K562 (cell line): ENCODE data around the gene LCTL. TPM values are rescaled to one million over a fixed set of nuclear protein-coding genes. Genes with fewer than 3 reads are reported as not detected.
"Not testable (repeated sequence)": the region's sequence is repeated elsewhere in the genome, so short reads cannot be mapped to it uniquely, and the experiment has no call there.

Source experiments
- ATAC-seq: fragments of 200-7000 bp; cut with Tn5 transposase; 3 replicates; pipeline ENCODE4 v1.9.1; 2020; ENCODE audit warnings: moderate library complexity
- BruUV-seq: library from RNA; stranded (reverse); fragments of 400-500 nt; replicated peaks from 2 replicates; lab custom pipeline; 2021; lab: Mats Ljungman, UMichigan
- CTCF ChIA-PET: fragments of 300-600 bp; formaldehyde crosslinking; extraction: SDS; loops from one replicate; lab custom pipeline; 2021; ENCODE audit warnings: low intra/inter-chr PET ratio; lab: Yijun Ruan, JAX
- POLR2A ChIA-PET: fragments of 300-600, 350-650 bp; sonication (Branson Sonifier 250); formaldehyde crosslinking; extraction: SDS; loops from one replicate; lab custom pipeline; 2021; ENCODE audit warnings: antibody characterized with exemption, inconsistent platforms; lab: Yijun Ruan, JAX
- DNase-seq, 4 experiments: peaks; one replicate each; pipeline versions ENCODE4 v3.0.0 to v3.0.0-alpha.2; 2011 to 2018; ENCODE audit warnings: low spot score in 3 of 4, mixed read lengths in 3 of 4; ENCODE audit errors: extremely low read depth in 1 of 4
- FAIRE-seq: peaks from 2 replicates; lab custom pipeline; 2011; peaks lifted over from hg19 to GRCh38; lab: Jason Lieb, UNC
- H2AFZ ChIP-seq: 2 replicates; pipeline ENCODE4 v1.6.0; 2011; ENCODE audit warnings: low read depth, low read length, control low read depth, inconsistent platforms
- H3K27ac ChIP-seq: fragments of 200-600 bp; 3 replicates; pipeline ENCODE4 v1.8.0; 2011; ENCODE audit warnings: low read depth, mild to moderate bottlenecking, control low read depth, inconsistent platforms, low read length, moderate library complexity, mixed read lengths; ENCODE audit errors: extremely low read depth
- H3K27me3 ChIP-seq, 2 experiments: fragments of 300-600 bp in 1 of 2; 2 replicates in 1 of 2; 3 replicates in 1 of 2; pipeline versions ENCODE4 v1.6.0 to v1.8.0; 2011; ENCODE audit warnings: inconsistent platforms in 2 of 2, low read length in 2 of 2, mild to moderate bottlenecking in 1 of 2, mixed read lengths in 1 of 2, moderate library complexity in 1 of 2; ENCODE audit not compliant: control insufficient read depth in 2 of 2, insufficient read depth in 2 of 2
- H3K36me3 ChIP-seq: fragments of 300-600 bp; 3 replicates; pipeline ENCODE4 v1.8.0; 2011; ENCODE audit warnings: mild to moderate bottlenecking, low read length, inconsistent platforms; ENCODE audit not compliant: control insufficient read depth, insufficient read depth
- H3K4me1 ChIP-seq, 2 experiments: fragments of 200-600 bp in 1 of 2; replicated peaks in 1 of 2; 2 replicates in 1 of 2; 3 replicates in 1 of 2; pipeline versions ENCODE4 v1.5.1 to v1.8.0; 2011; ENCODE audit warnings: inconsistent platforms in 2 of 2, low read length in 2 of 2, mild to moderate bottlenecking in 1 of 2, mixed read lengths in 1 of 2, moderate library complexity in 1 of 2; ENCODE audit not compliant: control insufficient read depth in 2 of 2, insufficient read depth in 2 of 2
- H3K4me2 ChIP-seq: 2 replicates; pipeline ENCODE4 v1.6.1; 2011; ENCODE audit warnings: low read length, control low read depth, inconsistent platforms, mixed read lengths; ENCODE audit not compliant: insufficient read depth
- H3K4me3 ChIP-seq: fragments of 200-600 bp; sonication (generic), shearing (Covaris generic); 2 replicates; pipeline ENCODE4 v1.5.1; 2016; ENCODE audit warnings: control low read depth, inconsistent platforms
- H3K79me2 ChIP-seq: fragments of 200-600 bp; 3 replicates; pipeline ENCODE4 v1.8.0; 2011; ENCODE audit warnings: low read length, inconsistent platforms; ENCODE audit not compliant: control insufficient read depth, insufficient read depth
- H3K9ac ChIP-seq, 2 experiments: 2 replicates each; pipeline versions ENCODE4 v1.6.0 to v1.6.1; 2011; ENCODE audit warnings: low read depth in 2 of 2, low read length in 2 of 2, control low read depth in 1 of 2, inconsistent platforms in 1 of 2, mild to moderate bottlenecking in 1 of 2, mixed read lengths in 1 of 2; ENCODE audit not compliant: insufficient read depth in 1 of 2
- H3K9me1 ChIP-seq: one replicate; pipeline ENCODE4 v1.6.0; 2011; ENCODE audit warnings: inconsistent platforms, mild to moderate bottlenecking, low read length, moderate library complexity; ENCODE audit not compliant: control insufficient read depth, insufficient read depth
- H3K9me3 ChIP-seq: replicated peaks from 2 replicates; pipeline ENCODE4 v1.5.1; 2011; ENCODE audit warnings: low read depth, low read length, inconsistent platforms; ENCODE audit not compliant: control insufficient read depth, insufficient read depth
- H4K20me1 ChIP-seq: replicated peaks from 2 replicates; pipeline ENCODE4 v1.6.1; 2011; ENCODE audit warnings: low read length, inconsistent platforms, mixed read lengths; ENCODE audit not compliant: control insufficient read depth, insufficient read depth
- PRDM10 ChIP-seq: fragments of 450-650 bp; IDR thresholded peaks from 2 replicates; pipeline ENCODE4 v1.6.1; 2018; ENCODE audit not compliant: partially characterized antibody
- RBFOX2 ChIP-seq: fragments of 200-400 bp; formaldehyde crosslinking; IDR thresholded peaks from 2 replicates; pipeline ENCODE4 v1.6.1; 2017; ENCODE audit warnings: low read depth, mild to moderate bottlenecking, low read length, moderate library complexity
- WGBS: fragments of 100-300 bp; shearing (Covaris generic); methylation state at CpG from one replicate; pipeline ENCODE4 v1.1.6; 2016; ENCODE audit warnings: low coverage, mixed read lengths; ENCODE audit not compliant: insufficient coverage; ENCODE audit errors: missing lambda C conversion rate; 5-methylcytosine and 5-hydroxymethylcytosine counted together
- in situ Hi-C: fragments of 300-500 bp; cut with MboI; formaldehyde crosslinking; loops from 4 replicates; pipeline ENCODE4 v1.15.0; 2018; ENCODE audit warnings: inconsistent platforms, mixed read lengths
- intact Hi-C: fragments of 100-400 bp; cut with micrococcal nuclease; formaldehyde crosslinking; loops from 2 replicates; pipeline ENCODE4 v1.14.2; 2022
- polyA plus RNA-seq, 8 experiments: library from polyadenylated mRNA; depleted of rRNA in 4 of 8; stranded (reverse) in 5 of 8; unstranded in 3 of 8; fragments of >200 nt; fragmentation: Nextera tagmentation in 2 of 8; fragmentation: Illumina TruSeq in 1 of 8; extraction: Ambion mirVana in 2 of 8; extraction: Trizol in 1 of 8; gene quantifications; 2 replicates each; pipeline versions ENCODE4 v1.2.1 to v1.2.3, GENCODE V29; 2011 to 2014; ENCODE audit warnings: inconsistent platforms in 1 of 8, missing spikeins in 1 of 8
- total RNA-seq, 7 experiments: library from RNA; depleted of rRNA in 6 of 7; stranded (reverse); fragments of >200 nt in 6 of 7; fragmentation: Illumina TruSeq in 2 of 7; extraction: Trizol in 2 of 7; gene quantifications; 2 replicates each; pipeline versions ENCODE4 v1.2.1 to v1.2.3, GENCODE V29; 2011 to 2021; ENCODE audit warnings: low replicate concordance in 1 of 7

LCTL gene
- total and polyA plus RNA-seq, 9 of the 15 experiments (the other 6 are each of a cell fraction or from before 2014, with no cell fraction given) = 0.08 to 0.31 (median 0.17) TPM; not detected in 6

- TF ChIP-seq PRDM10 (peak; percentile 42), RBFOX2 (peak; percentile 20; the same call in 1 of the 2 replicates)
- H3K9me1 ChIP-seq, in situ Hi-C loops, DNase-seq, H2AFZ ChIP-seq, CTCF ChIA-PET, FAIRE-seq, H3K4me3 ChIP-seq, ATAC-seq, H3K4me2 ChIP-seq, BruUV-seq, H3K27me3 ChIP-seq, intact Hi-C loops, H3K9me3 ChIP-seq: not testable (repeated sequence)
- peaks cover 40% of the 10 kb centered on the region for H4K20me1 ChIP-seq
- 0 out of 3 replicates have a peak overlapping the region, but pooled peaks have one; percentile 23 for H3K27ac ChIP-seq
- H3K36me3 ChIP-seq = peaks cover 78% of the 10 kb centered on the region
- H3K79me2 ChIP-seq = peaks cover 77% of the 10 kb centered on the region
- POLR2A ChIA-PET = interaction anchor here (1.2 to 2.3 kb wide), 2 partner anchors 9 to 188 kb away, joined by 4 to 7 read pairs; no protein-coding TSS in a partner anchor
- H3K9ac ChIP-seq = peak overlapping the region in 1 of 2 experiments; percentile 23; a peak in 1 of 4 replicates
- peaks cover 5 to 13% of the 10 kb centered on the region in 2 experiments for H3K4me1 ChIP-seq
- 85% methylated on average over 7 of the region's 7 CpGs for WGBS
These were observed 65.5 kb downstream of the LCTL start for GRCh38 chr15:66500346-66500745.
